Neural progenitor cell (in vitro differentiated cells): ENCODE results near the gene GREM2.

Experiments used
- EZH2 ChIP-seq: fragments of 200-600 bp; sonication (generic); IDR thresholded peaks from 2 replicates; pipeline ENCODE4 v1.6.1; 2017; ENCODE audit warnings: antibody characterized with exemption, mild to moderate bottlenecking, moderate library complexity
- EZH2phosphoT487 ChIP-seq: fragments of 200-600 bp; sonication (generic); IDR thresholded peaks from 2 replicates; pipeline ENCODE4 v1.6.1; 2017; ENCODE audit warnings: antibody characterized with exemption
- TF ChIP-seq, protein P1 (sequence below): fragments of 200-600 bp; sonication (generic); IDR thresholded peaks from 2 replicates; pipeline ENCODE4 v1.5.1; 2017; ENCODE audit warnings: antibody characterized with exemption, mild to moderate bottlenecking

GRCh38 chr1:240559781-240560180 lies 52.2 kb downstream of the GREM2 start:
- TF ChIP-seq, protein P1, sequence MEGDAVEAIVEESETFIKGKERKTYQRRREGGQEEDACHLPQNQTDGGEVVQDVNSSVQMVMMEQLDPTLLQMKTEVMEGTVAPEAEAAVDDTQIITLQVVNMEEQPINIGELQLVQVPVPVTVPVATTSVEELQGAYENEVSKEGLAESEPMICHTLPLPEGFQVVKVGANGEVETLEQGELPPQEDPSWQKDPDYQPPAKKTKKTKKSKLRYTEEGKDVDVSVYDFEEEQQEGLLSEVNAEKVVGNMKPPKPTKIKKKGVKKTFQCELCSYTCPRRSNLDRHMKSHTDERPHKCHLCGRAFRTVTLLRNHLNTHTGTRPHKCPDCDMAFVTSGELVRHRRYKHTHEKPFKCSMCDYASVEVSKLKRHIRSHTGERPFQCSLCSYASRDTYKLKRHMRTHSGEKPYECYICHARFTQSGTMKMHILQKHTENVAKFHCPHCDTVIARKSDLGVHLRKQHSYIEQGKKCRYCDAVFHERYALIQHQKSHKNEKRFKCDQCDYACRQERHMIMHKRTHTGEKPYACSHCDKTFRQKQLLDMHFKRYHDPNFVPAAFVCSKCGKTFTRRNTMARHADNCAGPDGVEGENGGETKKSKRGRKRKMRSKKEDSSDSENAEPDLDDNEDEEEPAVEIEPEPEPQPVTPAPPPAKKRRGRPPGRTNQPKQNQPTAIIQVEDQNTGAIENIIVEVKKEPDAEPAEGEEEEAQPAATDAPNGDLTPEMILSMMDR = no peak
- TF ChIP-seq EZH2phosphoT487 (no peak), EZH2 (no peak)
